Measurements from ENCODE around the gene RNU6-9. TPM values are rescaled to one million over a fixed set of nuclear protein-coding genes. Genes with fewer than 3 reads are reported as not detected.

The RNU6-9 gene
- total RNA-seq, 1 donor from 2014 or later, result not detected

- Histone ChIP-seq H3K4me2 (ENCODE audit: low read length) (no peak overlapping the region), H3K36me3 (ENCODE audit: insufficient read depth, low read length) (peaks cover 7% of the 10 kb centered on the region), H3K9me3 (ENCODE audit: insufficient read depth, low read depth, low read length) (no peaks in the 10 kb centered on the region), H2AFZ (ENCODE audit: low read depth, low read length) (no peak overlapping the region), H3K27me3 (ENCODE audit: insufficient read depth, low read length) (no peaks in the 10 kb centered on the region), H3K9ac (ENCODE audit: low read length) (no peak overlapping the region), H3K4me1 (ENCODE audit: insufficient read depth, low read length) (no peaks in the 10 kb centered on the region), H4K20me1 (ENCODE audit: insufficient read depth, low read length) (peaks cover 7% of the 10 kb centered on the region), H3K4me3 (ENCODE audit: insufficient read depth, low read depth, low read length) (no peak overlapping the region), H3K79me2 (ENCODE audit: insufficient read depth, low read length) (no peaks in the 10 kb centered on the region), H3K27ac (ENCODE audit: low read depth, low read length) (no peak overlapping the region)
- DNase-seq (ENCODE audit: low read depth), result no peak
- Mint-ChIP-seq H3K27ac (ENCODE audit: unreplicated experiment) (no peak overlapping the region), H3K4me3 (ENCODE audit: unreplicated experiment) (no peak overlapping the region), H3K36me3 (ENCODE audit: low read depth, unreplicated experiment) (peaks cover 16% of the 10 kb centered on the region), H3K27me3 (ENCODE audit: low read depth, unreplicated experiment) (no peaks in the 10 kb centered on the region), H3K4me1 (ENCODE audit: low read depth, unreplicated experiment) (no peaks in the 10 kb centered on the region), H3K9me3 (ENCODE audit: unreplicated experiment) (no peaks in the 10 kb centered on the region)
- no peak for FAIRE-seq
- TF ChIP-seq CTCF (IDR thresholded peaks at IDR 0.05; ENCODE audit: insufficient read depth, low read depth, low read length) (no peak), EZH2 (IDR thresholded peaks at IDR 0.05; ENCODE audit: insufficient read depth, low read length) (no peak)
These were observed 8.7 kb upstream of the RNU6-9 start for GRCh38 chr19:884420-885211.

GRCh38 chr19:885536-886224, 7.6 kb upstream of the RNU6-9 start:
- Mint-ChIP-seq H3K4me1 (ENCODE audit: low read depth, unreplicated experiment) (no peaks in the 10 kb centered on the region), H3K9me3 (ENCODE audit: unreplicated experiment) (no peaks in the 10 kb centered on the region), H3K36me3 (ENCODE audit: low read depth, unreplicated experiment) (peaks cover 18% of the 10 kb centered on the region), H3K27ac (ENCODE audit: unreplicated experiment) (no peak overlapping the region), H3K4me3 (ENCODE audit: unreplicated experiment) (no peak overlapping the region), H3K27me3 (ENCODE audit: low read depth, unreplicated experiment) (no peaks in the 10 kb centered on the region)
- no peak overlapping the region for H3K4me2 ChIP-seq (ENCODE audit: low read length)
- no peak for DNase-seq (ENCODE audit: low read depth)
- H4K20me1 ChIP-seq (ENCODE audit: insufficient read depth, low read length), result peaks cover 7% of the 10 kb centered on the region
- no peak overlapping the region for H3K27ac ChIP-seq (ENCODE audit: low read depth, low read length)
- peaks cover 7% of the 10 kb centered on the region for H3K36me3 ChIP-seq (ENCODE audit: insufficient read depth, low read length)
- H3K4me1 ChIP-seq (ENCODE audit: insufficient read depth, low read length), result no peaks in the 10 kb centered on the region
- H3K9ac ChIP-seq (ENCODE audit: low read length), result no peak overlapping the region
- H3K27me3 ChIP-seq (ENCODE audit: insufficient read depth, low read length), result no peaks in the 10 kb centered on the region
- peaks cover 7% of the 10 kb centered on the region for H3K79me2 ChIP-seq (ENCODE audit: insufficient read depth, low read length)
- no peak overlapping the region for H3K4me3 ChIP-seq (ENCODE audit: insufficient read depth, low read depth, low read length)
- TF ChIP-seq CTCF (IDR thresholded peaks at IDR 0.05; ENCODE audit: insufficient read depth, low read depth, low read length), result no peak
- FAIRE-seq, result no peak
- H2AFZ ChIP-seq (ENCODE audit: low read depth, low read length), result no peak overlapping the region
- no peaks in the 10 kb centered on the region for H3K9me3 ChIP-seq (ENCODE audit: insufficient read depth, low read depth, low read length)

GRCh38 chr19:887072-887471, 6.2 kb upstream of the RNU6-9 start:
- peaks cover 8% of the 10 kb centered on the region for H3K36me3 Mint-ChIP-seq (ENCODE audit: low read depth, unreplicated experiment)
- Histone ChIP-seq H4K20me1 (ENCODE audit: insufficient read depth, low read length) (peaks cover 7% of the 10 kb centered on the region), H3K4me3 (ENCODE audit: insufficient read depth, low read depth, low read length) (no peak overlapping the region), H3K27ac (ENCODE audit: low read depth, low read length) (no peak overlapping the region), H3K4me2 (ENCODE audit: low read length) (no peak overlapping the region), H3K9ac (ENCODE audit: low read length) (no peak overlapping the region), H3K79me2 (ENCODE audit: insufficient read depth, low read length) (peaks cover 18% of the 10 kb centered on the region), H2AFZ (ENCODE audit: low read depth, low read length) (no peak overlapping the region), H3K27me3 (ENCODE audit: insufficient read depth, low read length) (no peaks in the 10 kb centered on the region), H3K36me3 (ENCODE audit: insufficient read depth, low read length) (peaks cover 3% of the 10 kb centered on the region), H3K4me1 (ENCODE audit: insufficient read depth, low read length) (no peaks in the 10 kb centered on the region), H3K9me3 (ENCODE audit: insufficient read depth, low read depth, low read length) (no peaks in the 10 kb centered on the region)
- peak; percentile 64 for DNase-seq (ENCODE audit: low read depth)
- H3K4me3 Mint-ChIP-seq (ENCODE audit: unreplicated experiment), result no peak overlapping the region
- no peaks in the 10 kb centered on the region for H3K9me3 Mint-ChIP-seq (ENCODE audit: unreplicated experiment)
- H3K4me1 Mint-ChIP-seq (ENCODE audit: low read depth, unreplicated experiment), result no peaks in the 10 kb centered on the region
- no peak overlapping the region for H3K27ac Mint-ChIP-seq (ENCODE audit: unreplicated experiment)
- TF ChIP-seq EZH2 (IDR thresholded peaks at IDR 0.05; ENCODE audit: insufficient read depth, low read length), result no peak
- TF ChIP-seq CTCF (IDR thresholded peaks at IDR 0.05; ENCODE audit: insufficient read depth, low read depth, low read length), result no peak
- no peaks in the 10 kb centered on the region for H3K27me3 Mint-ChIP-seq (ENCODE audit: low read depth, unreplicated experiment)
- FAIRE-seq, result no peak
